Fibroblast of lung (primary cell): ENCODE data around the gene ZNF423.

ENCODE experiments used
- EZH2 ChIP-seq: IDR thresholded peaks from 2 replicates; pipeline ENCODE4 v1.5.1; 2012; ENCODE audit warnings: low read length, control low read depth, mild to moderate bottlenecking; ENCODE audit errors: missing control alignments
- TF ChIP-seq, protein P1 (sequence below), 2 donors: IDR thresholded peaks in 1 of 2; conservative IDR thresholded peaks in 1 of 2; 1 replicate in 1 of 2; 2 replicates in 1 of 2; pipeline ENCODE4 v1.5.1; 2011 to 2012; ENCODE audit warnings: low read length in 2 of 2, control low read depth in 1 of 2, inconsistent platforms in 1 of 2, low read depth in 1 of 2, mild to moderate bottlenecking in 1 of 2

DNA sequence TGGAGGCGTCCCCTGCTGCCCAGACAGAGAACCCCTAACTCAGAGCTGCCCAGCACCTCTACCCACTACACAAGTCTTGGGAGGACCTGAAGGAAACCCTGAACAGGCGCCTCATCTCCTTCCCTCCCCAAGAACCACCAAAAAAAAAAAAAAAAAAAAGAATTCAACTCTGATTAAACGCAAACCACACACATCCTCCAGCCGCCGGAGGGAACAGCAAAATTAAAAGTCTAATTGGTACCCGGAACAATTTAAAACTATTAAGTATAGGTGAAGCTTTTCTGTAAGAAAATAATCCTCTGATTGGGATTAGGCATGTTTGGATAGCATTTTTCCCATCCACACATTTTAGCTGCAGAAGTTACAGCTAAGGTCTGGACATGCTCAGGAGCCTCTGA is 202.7 kb downstream of the ZNF423 start:
- TF ChIP-seq, protein P1, sequence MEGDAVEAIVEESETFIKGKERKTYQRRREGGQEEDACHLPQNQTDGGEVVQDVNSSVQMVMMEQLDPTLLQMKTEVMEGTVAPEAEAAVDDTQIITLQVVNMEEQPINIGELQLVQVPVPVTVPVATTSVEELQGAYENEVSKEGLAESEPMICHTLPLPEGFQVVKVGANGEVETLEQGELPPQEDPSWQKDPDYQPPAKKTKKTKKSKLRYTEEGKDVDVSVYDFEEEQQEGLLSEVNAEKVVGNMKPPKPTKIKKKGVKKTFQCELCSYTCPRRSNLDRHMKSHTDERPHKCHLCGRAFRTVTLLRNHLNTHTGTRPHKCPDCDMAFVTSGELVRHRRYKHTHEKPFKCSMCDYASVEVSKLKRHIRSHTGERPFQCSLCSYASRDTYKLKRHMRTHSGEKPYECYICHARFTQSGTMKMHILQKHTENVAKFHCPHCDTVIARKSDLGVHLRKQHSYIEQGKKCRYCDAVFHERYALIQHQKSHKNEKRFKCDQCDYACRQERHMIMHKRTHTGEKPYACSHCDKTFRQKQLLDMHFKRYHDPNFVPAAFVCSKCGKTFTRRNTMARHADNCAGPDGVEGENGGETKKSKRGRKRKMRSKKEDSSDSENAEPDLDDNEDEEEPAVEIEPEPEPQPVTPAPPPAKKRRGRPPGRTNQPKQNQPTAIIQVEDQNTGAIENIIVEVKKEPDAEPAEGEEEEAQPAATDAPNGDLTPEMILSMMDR (conservative IDR thresholded peaks at IDR 0.05 in 1 of 2, IDR thresholded peaks at IDR 0.05 in 1 of 2; ENCODE audit: low read depth in 1 of 2, low read length in 2 of 2), result no peak
- no peak for TF ChIP-seq EZH2
